Liver (tissue), 3 donors: Measurements from ENCODE around the gene PROX2.

Experiments used
- CTCF ChIP-seq: fragments of 150-350 bp; IDR thresholded peaks from 2 replicates; pipeline ENCODE4 v1.5.1; 2017; ENCODE audit warnings: improper control_type of control experiment, low read depth, low read length; ENCODE audit not compliant: missing input control
- FOXA1 ChIP-seq: IDR thresholded peaks from 2 replicates; pipeline ENCODE4 v1.6.1; 2016; ENCODE audit warnings: antibody characterized with exemption
- SP1 ChIP-seq: IDR thresholded peaks from 2 replicates; pipeline ENCODE4 v1.6.1; 2018; ENCODE audit warnings: antibody characterized with exemption, mild to moderate bottlenecking
- YY1 ChIP-seq: IDR thresholded peaks from 2 replicates; pipeline ENCODE4 v1.6.1; 2016; ENCODE audit warnings: antibody characterized with exemption, mild to moderate bottlenecking
- ZBTB33 ChIP-seq: IDR thresholded peaks from 2 replicates; pipeline ENCODE4 v1.6.1; 2016; ENCODE audit warnings: antibody characterized with exemption
- donor health status: healthy.
- donor health status: healthy.

DNA sequence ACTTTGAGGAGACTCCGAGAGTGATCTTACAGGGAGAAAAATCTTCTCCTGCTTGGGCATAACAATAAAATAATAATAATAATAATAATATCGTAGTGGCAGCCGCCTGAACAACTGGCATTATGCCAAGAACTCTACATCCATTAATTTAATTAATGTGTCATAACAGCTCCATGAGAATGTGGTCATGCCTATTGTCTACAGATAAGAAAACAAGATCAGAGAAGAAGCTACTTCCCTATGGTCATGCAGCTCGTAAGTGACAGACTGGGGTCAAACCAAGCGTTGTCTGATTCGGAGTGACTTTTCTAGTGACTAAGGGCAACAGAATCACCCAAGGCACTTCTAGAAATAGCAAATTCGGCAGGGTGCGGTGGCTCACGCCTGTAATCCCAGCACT lies 11.7 kb downstream of the PROX2 start:
- TF ChIP-seq YY1 (no peak), FOXA1 (no peak), CTCF (no peak), ZBTB33 (no peak), SP1 (no peak)
